WTC11 (cell line): ENCODE results near the gene KCNJ14. TPM values are rescaled to one million over a fixed set of nuclear protein-coding genes. Genes with fewer than 3 reads are reported as not detected.
A peak's percentile ranks its signal among the peaks of the same experiment; 100 is the strongest.

Experiments
- ATAC-seq: fragments of 200-7000 bp; cut with Tn5 transposase; 2 replicates; pipeline ENCODE4 v1.10.0; 2021; ENCODE audit warnings: mild to moderate bottlenecking, moderate library complexity
- CTCF ChIA-PET: fragments of 300-600 bp; sonication (Branson Sonifier 250); formaldehyde crosslinking; loops from one replicate; lab custom pipeline; 2021; ENCODE audit warnings: antibody characterized with exemption; lab: Charles Lee
- POLR2A ChIA-PET: fragments of 350-600 bp; sonication (Branson Sonifier 250); formaldehyde crosslinking; loops from one replicate; lab custom pipeline; 2021; ENCODE audit warnings: antibody characterized with exemption; lab: Charles Lee
- DNase-seq: peaks from one replicate; pipeline ENCODE4 v3.0.0; 2021; ENCODE audit warnings: low spot score
- H3K27ac Mint-ChIP-seq: 2 replicates; pipeline ENCODE4 v1.8.0; 2021; ENCODE audit warnings: mixed read lengths
- H3K27me3 Mint-ChIP-seq: 2 replicates; pipeline ENCODE4 v1.8.0; 2021; ENCODE audit warnings: low read depth, mild to moderate bottlenecking, moderate library complexity, mixed read lengths
- H3K36me3 Mint-ChIP-seq: 2 replicates; pipeline ENCODE4 v1.8.0; 2021; ENCODE audit warnings: mixed read lengths
- H3K4me1 Mint-ChIP-seq: 2 replicates; pipeline ENCODE4 v1.8.0; 2022; ENCODE audit warnings: mixed read lengths
- H3K4me3 Mint-ChIP-seq: 2 replicates; pipeline ENCODE4 v1.8.0; 2021; ENCODE audit warnings: mild to moderate bottlenecking, moderate library complexity, mixed read lengths
- H3K9me3 Mint-ChIP-seq: 2 replicates; pipeline ENCODE4 v1.8.0; 2021; ENCODE audit warnings: mixed read lengths
- ATF1 ChIP-seq: sonication (generic); formaldehyde crosslinking; IDR thresholded peaks from 2 replicates; pipeline ENCODE4 v1.8.1; 2023; ENCODE audit warnings: mild to moderate bottlenecking, moderate library complexity, missing genetic modification reagents
- ATF3 ChIP-seq: sonication (generic); formaldehyde crosslinking; conservative IDR thresholded peaks from 2 replicates; pipeline ENCODE4 v1.8.1; 2022; ENCODE audit warnings: mild to moderate bottlenecking, missing genetic modification reagents
- CREM ChIP-seq: sonication (generic); formaldehyde crosslinking; IDR thresholded peaks from 2 replicates; pipeline ENCODE4 v1.8.1; 2022; ENCODE audit warnings: mild to moderate bottlenecking, missing genetic modification reagents, moderate library complexity
- ERG ChIP-seq: fragments of 250-450 bp; sonication (Bioruptor Pico); IDR thresholded peaks from 2 replicates; pipeline ENCODE4 v1.8.0; 2021; ENCODE audit warnings: mild to moderate bottlenecking
- ESRRA ChIP-seq: sonication (generic); formaldehyde crosslinking; IDR thresholded peaks from 2 replicates; pipeline ENCODE4 v1.8.1; 2022; ENCODE audit warnings: mild to moderate bottlenecking, missing genetic modification reagents, borderline replicate concordance
- FOXJ3 ChIP-seq: sonication (generic); formaldehyde crosslinking; IDR thresholded peaks from 2 replicates; pipeline ENCODE4 v1.9.0; 2021; ENCODE audit warnings: missing genetic modification reagents, mild to moderate bottlenecking, borderline replicate concordance
- NFE2L1 ChIP-seq: sonication (generic); formaldehyde crosslinking; IDR thresholded peaks from 2 replicates; pipeline ENCODE4 v1.8.1; 2023; ENCODE audit warnings: missing genetic modification reagents
- OVOL2 ChIP-seq: fragments of 250-450 bp; sonication (Bioruptor Pico); IDR thresholded peaks from 2 replicates; pipeline ENCODE4 v1.9.0; 2021; ENCODE audit warnings: mild to moderate bottlenecking, borderline replicate concordance
- RELA ChIP-seq: sonication (generic); formaldehyde crosslinking; IDR thresholded peaks from 2 replicates; pipeline ENCODE4 v1.8.1; 2022; ENCODE audit warnings: missing genetic modification reagents, mild to moderate bottlenecking, borderline replicate concordance
- RORB ChIP-seq: fragments of 250-450 bp; sonication (Bioruptor Pico); IDR thresholded peaks from 2 replicates; pipeline ENCODE4 v1.9.0; 2021; ENCODE audit warnings: mild to moderate bottlenecking
- USF2 ChIP-seq: sonication (generic); formaldehyde crosslinking; IDR thresholded peaks from 2 replicates; pipeline ENCODE4 v1.8.1; 2023; ENCODE audit warnings: mild to moderate bottlenecking, missing genetic modification reagents, moderate library complexity
- ZNF121 ChIP-seq: sonication (generic); formaldehyde crosslinking; IDR thresholded peaks from 2 replicates; pipeline ENCODE4 v1.8.0; 2023; ENCODE audit warnings: missing genetic modification reagents
- ZNF232 ChIP-seq: sonication (generic); formaldehyde crosslinking; IDR thresholded peaks from 2 replicates; pipeline ENCODE4 v1.8.0; 2022; ENCODE audit warnings: mild to moderate bottlenecking, missing genetic modification reagents
- ZNF263 ChIP-seq: sonication (generic); formaldehyde crosslinking; IDR thresholded peaks from 2 replicates; pipeline ENCODE4 v1.8.1; 2022; ENCODE audit warnings: low read depth, mild to moderate bottlenecking, moderate library complexity, missing genetic modification reagents
- total RNA-seq: library from RNA; stranded (reverse); gene quantifications from 3 replicates; pipeline ENCODE4 v1.2.3, GENCODE V29; 2021
- TF ChIP-seq, protein P1 (sequence below): fragments of 200-600 bp; IDR thresholded peaks from 2 replicates; pipeline ENCODE4 v1.8.0; 2022; ENCODE audit warnings: antibody characterized with exemption
- TF ChIP-seq, protein P2 (sequence below): sonication (generic); formaldehyde crosslinking; IDR thresholded peaks from 2 replicates; pipeline ENCODE4 v1.8.1; 2023; ENCODE audit warnings: mild to moderate bottlenecking, moderate library complexity, missing genetic modification reagents
- TF ChIP-seq, protein P3 (sequence below): sonication (generic); formaldehyde crosslinking; IDR thresholded peaks from 2 replicates; pipeline ENCODE4 v1.8.1; 2023; ENCODE audit warnings: mild to moderate bottlenecking, missing genetic modification reagents, borderline replicate concordance

KCNJ14 gene
- total RNA-seq, 1 experiment from 2014 or later = 1.4 TPM

DNA sequence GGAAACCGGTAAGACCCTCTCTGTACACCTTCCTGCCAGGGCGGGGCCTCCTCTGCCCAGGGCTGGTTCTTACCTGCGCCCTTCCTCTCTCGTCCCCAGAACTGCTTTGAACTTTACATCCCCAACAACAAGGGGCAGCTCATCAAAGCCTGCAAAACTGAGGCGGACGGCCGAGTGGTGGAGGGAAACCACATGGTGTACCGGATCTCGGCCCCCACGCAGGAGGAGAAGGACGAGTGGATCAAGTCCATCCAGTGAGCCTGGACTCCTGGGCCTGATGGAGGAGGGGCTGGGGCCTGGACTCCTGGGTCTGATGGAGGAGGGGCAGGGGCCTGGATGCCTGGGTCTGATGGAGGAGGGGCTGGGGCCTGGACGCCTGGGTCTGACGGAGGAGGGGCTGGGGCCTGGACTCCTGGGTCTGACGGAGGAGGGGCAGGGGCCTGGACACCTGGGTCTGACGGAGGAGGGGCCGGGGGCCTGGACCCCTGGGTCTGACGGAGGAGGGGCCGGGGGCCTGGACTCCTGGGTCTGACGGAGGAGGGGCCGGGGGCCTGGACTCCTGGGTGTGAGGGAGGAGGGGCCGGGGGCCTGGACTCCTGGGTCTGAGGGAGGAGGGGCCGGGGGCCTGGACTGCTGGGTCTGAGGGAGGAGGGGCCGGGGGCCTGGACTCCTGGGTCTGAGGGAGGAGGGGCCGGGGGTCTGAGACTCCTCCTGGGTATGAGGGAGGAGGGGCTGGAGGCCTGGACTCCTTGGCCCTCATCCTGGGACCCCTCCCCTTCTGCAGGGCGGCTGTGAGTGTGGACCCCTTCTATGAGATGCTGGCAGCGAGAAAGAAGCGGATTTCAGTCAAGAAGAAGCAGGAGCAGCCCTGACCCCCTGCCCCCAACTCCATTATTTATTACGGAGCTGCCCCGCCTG, 23.2 kb downstream of the KCNJ14 start:
- POLR2A ChIA-PET = interaction anchor here (0.5 kb wide), 1 partner anchor 27 kb away, joined by 3 read pairs; no protein-coding TSS in a partner anchor
- Mint-ChIP-seq H3K9me3 (no peaks in the 10 kb centered on the region), H3K4me1 (peaks cover 20% of the 10 kb centered on the region), H3K27ac (no peak overlapping the region), H3K4me3 (no peak overlapping the region), H3K27me3 (peaks cover under 1% of the 10 kb centered on the region; the same call in 1 of the 2 replicates), H3K36me3 (peaks cover 23% of the 10 kb centered on the region)
- DNase-seq = no peak
- ATAC-seq = no peak
- TF ChIP-seq USF2 (CRISPR knock-in tag) (no peak), CREM (no peak), ZNF263 (CRISPR knock-in tag) (no peak), ESRRA (no peak), ZNF232 (CRISPR knock-in tag) (no peak)
- TF ChIP-seq, protein P1, sequence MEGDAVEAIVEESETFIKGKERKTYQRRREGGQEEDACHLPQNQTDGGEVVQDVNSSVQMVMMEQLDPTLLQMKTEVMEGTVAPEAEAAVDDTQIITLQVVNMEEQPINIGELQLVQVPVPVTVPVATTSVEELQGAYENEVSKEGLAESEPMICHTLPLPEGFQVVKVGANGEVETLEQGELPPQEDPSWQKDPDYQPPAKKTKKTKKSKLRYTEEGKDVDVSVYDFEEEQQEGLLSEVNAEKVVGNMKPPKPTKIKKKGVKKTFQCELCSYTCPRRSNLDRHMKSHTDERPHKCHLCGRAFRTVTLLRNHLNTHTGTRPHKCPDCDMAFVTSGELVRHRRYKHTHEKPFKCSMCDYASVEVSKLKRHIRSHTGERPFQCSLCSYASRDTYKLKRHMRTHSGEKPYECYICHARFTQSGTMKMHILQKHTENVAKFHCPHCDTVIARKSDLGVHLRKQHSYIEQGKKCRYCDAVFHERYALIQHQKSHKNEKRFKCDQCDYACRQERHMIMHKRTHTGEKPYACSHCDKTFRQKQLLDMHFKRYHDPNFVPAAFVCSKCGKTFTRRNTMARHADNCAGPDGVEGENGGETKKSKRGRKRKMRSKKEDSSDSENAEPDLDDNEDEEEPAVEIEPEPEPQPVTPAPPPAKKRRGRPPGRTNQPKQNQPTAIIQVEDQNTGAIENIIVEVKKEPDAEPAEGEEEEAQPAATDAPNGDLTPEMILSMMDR = no peak
- CTCF ChIA-PET = interaction anchor here (1.7 to 1.8 kb wide), 2 partner anchors 11 to 106 kb away, joined by 9 to 11 read pairs; no protein-coding TSS in a partner anchor

DNA sequence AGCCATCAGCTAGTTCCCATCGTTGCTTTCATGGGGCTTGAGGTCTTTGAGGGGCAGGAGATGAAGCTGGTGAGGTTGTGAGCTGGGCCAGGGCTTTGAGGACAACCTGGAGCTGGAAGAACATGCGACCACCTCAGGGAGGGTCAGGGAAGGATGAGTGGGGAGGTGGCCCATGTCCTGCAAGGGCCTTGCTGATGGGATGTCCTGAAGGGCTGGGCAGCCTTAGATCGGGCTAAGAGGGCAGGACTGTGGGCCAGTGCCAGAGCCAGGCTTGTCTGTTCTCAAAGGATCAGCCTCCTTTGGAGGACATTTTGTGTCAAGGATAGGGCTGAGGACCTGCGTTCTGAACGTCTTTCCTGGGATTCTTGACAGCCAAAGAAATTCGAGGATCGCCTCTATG, 24.3 kb downstream of the KCNJ14 start:
- ATAC-seq (no peak), DNase-seq (no peak)
- Mint-ChIP-seq H3K27me3 (peaks cover 7% of the 10 kb centered on the region; the same call in 1 of the 2 replicates), H3K4me3 (peak overlapping the region; percentile 81), H3K27ac (peak overlapping the region; percentile 90; the same call in 1 of the 2 replicates), H3K9me3 (no peaks in the 10 kb centered on the region), H3K36me3 (peaks cover 16% of the 10 kb centered on the region), H3K4me1 (peaks cover 23% of the 10 kb centered on the region)
- TF ChIP-seq FOXJ3 (no peak), RELA (CRISPR knock-in tag) (no peak), ERG (CRISPR knock-in tag) (no peak)
- POLR2A ChIA-PET = interaction anchor here (1.1 to 1.3 kb wide), 2 partner anchors 10 to 18 kb away, joined by 3 to 4 read pairs; no protein-coding TSS in a partner anchor
- CTCF ChIA-PET = interaction anchor here (1.1 to 1.8 kb wide), 3 partner anchors 10 to 129 kb away, joined by 6 to 11 read pairs (median 9); no protein-coding TSS in a partner anchor

- ChIA-PET CTCF (interaction anchor here (0.6 to 2.4 kb wide), 6 partner anchors 10 to 129 kb away, joined by 3 to 11 read pairs (median 8); partner anchors contain the start of gene KDELR1), POLR2A (interaction anchor here (0.5 to 1.3 kb wide), 3 partner anchors 10 to 206 kb away, joined by 3 to 4 read pairs (median 3); no protein-coding TSS in a partner anchor)
- no peak overlapping the region for H3K27ac Mint-ChIP-seq
- DNase-seq (peak; percentile 73), ATAC-seq (peak; percentile 19)
- H3K4me3 Mint-ChIP-seq = peak overlapping the region; percentile 81
- peaks cover 7% of the 10 kb centered on the region; the same call in 1 of the 2 replicates for H3K27me3 Mint-ChIP-seq
- peaks cover 12% of the 10 kb centered on the region for H3K36me3 Mint-ChIP-seq
- H3K9me3 Mint-ChIP-seq = no peaks in the 10 kb centered on the region
- peaks cover 23% of the 10 kb centered on the region for H3K4me1 Mint-ChIP-seq
- TF ChIP-seq, protein P2, sequence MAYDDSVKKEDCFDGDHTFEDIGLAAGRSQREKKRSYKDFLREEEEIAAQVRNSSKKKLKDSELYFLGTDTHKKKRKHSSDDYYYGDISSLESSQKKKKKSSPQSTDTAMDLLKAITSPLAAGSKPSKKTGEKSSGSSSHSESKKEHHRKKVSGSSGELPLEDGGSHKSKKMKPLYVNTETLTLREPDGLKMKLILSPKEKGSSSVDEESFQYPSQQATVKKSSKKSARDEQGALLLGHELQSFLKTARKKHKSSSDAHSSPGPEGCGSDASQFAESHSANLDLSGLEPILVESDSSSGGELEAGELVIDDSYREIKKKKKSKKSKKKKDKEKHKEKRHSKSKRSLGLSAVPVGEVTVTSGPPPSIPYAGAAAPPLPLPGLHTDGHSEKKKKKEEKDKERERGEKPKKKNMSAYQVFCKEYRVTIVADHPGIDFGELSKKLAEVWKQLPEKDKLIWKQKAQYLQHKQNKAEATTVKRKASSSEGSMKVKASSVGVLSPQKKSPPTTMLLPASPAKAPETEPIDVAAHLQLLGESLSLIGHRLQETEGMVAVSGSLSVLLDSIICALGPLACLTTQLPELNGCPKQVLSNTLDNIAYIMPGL = no peak
- no peak for TF ChIP-seq OVOL2 (CRISPR knock-in tag)
- TF ChIP-seq RORB (CRISPR knock-in tag) = no peak
- TF ChIP-seq ATF1 (CRISPR knock-in tag) = no peak
- no peak for TF ChIP-seq ATF3 (CRISPR knock-in tag)
- TF ChIP-seq, protein P3, sequence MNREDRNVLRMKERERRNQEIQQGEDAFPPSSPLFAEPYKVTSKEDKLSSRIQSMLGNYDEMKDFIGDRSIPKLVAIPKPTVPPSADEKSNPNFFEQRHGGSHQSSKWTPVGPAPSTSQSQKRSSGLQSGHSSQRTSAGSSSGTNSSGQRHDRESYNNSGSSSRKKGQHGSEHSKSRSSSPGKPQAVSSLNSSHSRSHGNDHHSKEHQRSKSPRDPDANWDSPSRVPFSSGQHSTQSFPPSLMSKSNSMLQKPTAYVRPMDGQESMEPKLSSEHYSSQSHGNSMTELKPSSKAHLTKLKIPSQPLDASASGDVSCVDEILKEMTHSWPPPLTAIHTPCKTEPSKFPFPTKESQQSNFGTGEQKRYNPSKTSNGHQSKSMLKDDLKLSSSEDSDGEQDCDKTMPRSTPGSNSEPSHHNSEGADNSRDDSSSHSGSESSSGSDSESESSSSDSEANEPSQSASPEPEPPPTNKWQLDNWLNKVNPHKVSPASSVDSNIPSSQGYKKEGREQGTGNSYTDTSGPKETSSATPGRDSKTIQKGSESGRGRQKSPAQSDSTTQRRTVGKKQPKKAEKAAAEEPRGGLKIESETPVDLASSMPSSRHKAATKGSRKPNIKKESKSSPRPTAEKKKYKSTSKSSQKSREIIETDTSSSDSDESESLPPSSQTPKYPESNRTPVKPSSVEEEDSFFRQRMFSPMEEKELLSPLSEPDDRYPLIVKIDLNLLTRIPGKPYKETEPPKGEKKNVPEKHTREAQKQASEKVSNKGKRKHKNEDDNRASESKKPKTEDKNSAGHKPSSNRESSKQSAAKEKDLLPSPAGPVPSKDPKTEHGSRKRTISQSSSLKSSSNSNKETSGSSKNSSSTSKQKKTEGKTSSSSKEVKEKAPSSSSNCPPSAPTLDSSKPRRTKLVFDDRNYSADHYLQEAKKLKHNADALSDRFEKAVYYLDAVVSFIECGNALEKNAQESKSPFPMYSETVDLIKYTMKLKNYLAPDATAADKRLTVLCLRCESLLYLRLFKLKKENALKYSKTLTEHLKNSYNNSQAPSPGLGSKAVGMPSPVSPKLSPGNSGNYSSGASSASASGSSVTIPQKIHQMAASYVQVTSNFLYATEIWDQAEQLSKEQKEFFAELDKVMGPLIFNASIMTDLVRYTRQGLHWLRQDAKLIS (CRISPR knock-in tag) = no peak
- no peak for TF ChIP-seq NFE2L1
- TF ChIP-seq ZNF121 = no peak
These were observed 24.8 kb downstream of the KCNJ14 start for GRCh38 chr19:48480183-48480557.
